Mucosa of descending colon (tissue), 3 donors: ENCODE data around the gene LRRC37A. TPM values are rescaled to one million over a fixed set of nuclear protein-coding genes. Genes with fewer than 3 reads are reported as not detected.
"Not testable (repeated sequence)": the region's sequence is repeated elsewhere in the genome, so short reads cannot be mapped to it uniquely, and the experiment has no call there.

ENCODE experiments used
- ATAC-seq: fragments of 200-7000 bp; cut with Tn5 transposase; one replicate; pipeline ENCODE4 v1.9.1; 2020; ENCODE audit warnings: mild to moderate bottlenecking, moderate library complexity
- DNase-seq, 3 donors: peaks; one replicate each; pipeline ENCODE4 v3.0.0-alpha.2; 2020
- H3K36me3 ChIP-seq: fragments of 200-600 bp; one replicate; pipeline ENCODE4 v1.8.0; 2021; ENCODE audit warnings: low read depth, mild to moderate bottlenecking
- H3K4me1 ChIP-seq: fragments of 200-600 bp; one replicate; pipeline ENCODE4 v1.8.0; 2021; ENCODE audit warnings: low read depth, mild to moderate bottlenecking
- H3K4me3 ChIP-seq: fragments of 200-600 bp; one replicate; pipeline ENCODE4 v1.8.0; 2021; ENCODE audit warnings: mild to moderate bottlenecking
- H3K9me3 ChIP-seq: fragments of 200-600 bp; one replicate; pipeline ENCODE4 v1.8.0; 2021; ENCODE audit warnings: mild to moderate bottlenecking
- intact Hi-C, 2 donors: fragments of 100-400 bp; cut with DNase I in 1 of 2; cut with micrococcal nuclease in 1 of 2; formaldehyde crosslinking; loops; one replicate each; pipeline versions ENCODE4 v1.11.0 to v1.11.1; 2022; cut with DNase I, micrococcal nuclease
- long read RNA-seq, 2 donors: library from polyadenylated mRNA; unstranded; transcript quantifications; one replicate each; pipeline ENCODE4 v2.0.0, GENCODE V29; 2019 to 2021
- total RNA-seq, 3 donors: library from RNA; stranded (reverse); fragmentation: NEBNext Ultra II Directional in 2 of 3; extraction: Animal tissue kit (Norgen Biotek cat#: 25700) in 2 of 3; gene quantifications; one replicate each; pipeline versions ENCODE4 v1.2.1 to v1.2.4, GENCODE V29; 2021 to 2023
- TF ChIP-seq, protein P1 (sequence below): fragments of 200-600 bp; IDR thresholded peaks from one replicate; pipeline ENCODE4 v1.8.0; 2022; ENCODE audit warnings: antibody characterized with exemption, mild to moderate bottlenecking
- donor health status: DM: no; HTN: no; CAD: no; lungs with moderate emphysema.
- donor health status: DM: no; HTN: no; CAD: no.
- donor health status: DM: no; HTN: yes; CAD: no.

Gene LRRC37A
- total RNA-seq: 1 to 10 TPM; 2.9 to 6.5 (median 3.1) TPM
- long read RNA-seq, donor 1: 0 reads
- long read RNA-seq, donor 2: 0 reads

- ATAC-seq, H3K4me3 ChIP-seq: not testable (repeated sequence)
Measured at GRCh38 chr17:46294831-46295230, at the start of gene LRRC37A. Gene LRRC37A, plus strand, starts transcription at chr17:46295131. Its CDS starts 3 bp downstream, at chr17:46295134.

DNA sequence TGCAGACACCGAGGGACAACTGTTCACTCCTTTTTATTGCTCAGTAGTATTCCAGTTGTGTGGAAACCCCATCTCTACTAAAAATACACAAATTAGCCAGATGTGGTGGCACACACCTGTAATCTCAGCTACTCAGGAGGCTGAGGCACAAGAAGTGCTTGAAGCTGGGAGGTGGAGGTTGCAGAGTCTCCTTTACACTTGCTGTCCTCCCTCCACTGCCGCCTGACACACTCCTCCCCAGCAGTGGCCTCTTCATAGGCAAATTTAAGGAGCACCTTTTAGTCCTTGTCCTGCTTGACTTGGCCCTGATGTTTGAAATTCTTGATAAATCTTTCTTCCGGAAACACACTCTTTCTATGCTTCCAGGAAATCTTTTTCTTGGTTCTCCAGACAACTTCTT, 45.8 kb upstream of the LRRC37A start:
- intact Hi-C loops, H3K4me1 ChIP-seq, H3K4me3 ChIP-seq, DNase-seq, ATAC-seq, H3K36me3 ChIP-seq, H3K9me3 ChIP-seq: not testable (repeated sequence)

More at GRCh38 chr17:46294831-46295230, at the start of gene LRRC37A:
- H3K4me1 ChIP-seq, H3K36me3 ChIP-seq, intact Hi-C loops, DNase-seq, H3K9me3 ChIP-seq: not testable (repeated sequence)

DNA sequence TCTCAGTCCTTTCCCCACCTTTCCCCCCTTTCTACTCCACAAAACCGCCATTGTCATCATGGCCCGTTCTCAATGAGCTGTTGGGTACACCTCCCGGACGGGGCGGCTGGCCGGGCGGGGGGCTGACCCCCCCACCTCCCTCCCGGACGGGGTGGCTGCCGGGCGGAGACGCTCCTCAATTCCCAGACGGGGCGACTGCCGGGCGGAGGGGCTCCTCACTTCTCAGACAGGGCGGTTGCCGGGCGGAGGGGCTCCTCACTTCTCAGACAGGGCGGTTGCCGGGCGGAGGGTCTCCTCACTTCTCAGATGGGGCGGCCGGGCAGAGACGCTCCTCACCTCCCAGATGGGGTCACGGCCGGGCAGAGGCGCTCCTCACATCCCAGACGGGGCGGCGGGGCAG, 42.1 kb upstream of the LRRC37A start:
- H3K36me3 ChIP-seq, DNase-seq, H3K4me3 ChIP-seq, intact Hi-C loops, H3K4me1 ChIP-seq, H3K9me3 ChIP-seq, ATAC-seq: not testable (repeated sequence)

DNA sequence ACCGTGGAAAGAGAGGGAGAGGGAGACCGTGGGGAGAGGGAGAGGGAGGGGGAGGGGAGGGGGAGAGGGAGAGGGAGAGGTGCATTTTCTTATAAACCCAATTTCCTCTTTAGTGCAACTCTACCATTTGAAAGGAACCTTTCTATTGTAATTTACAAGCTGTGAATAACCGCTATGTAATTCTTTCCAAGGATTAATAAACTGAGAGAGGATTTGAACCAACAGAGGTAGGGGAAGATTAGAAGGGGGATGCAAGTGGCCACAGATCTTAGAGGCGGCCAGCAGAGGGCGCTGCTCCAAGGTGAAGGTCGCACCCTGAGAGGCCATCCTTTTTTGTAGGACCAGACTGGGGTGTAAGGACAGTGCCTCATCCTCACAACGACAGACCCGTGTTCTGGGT, 41.2 kb upstream of the LRRC37A start:
- peak; percentile 66 to 86 (median 77) for DNase-seq
- TF ChIP-seq, protein P1, sequence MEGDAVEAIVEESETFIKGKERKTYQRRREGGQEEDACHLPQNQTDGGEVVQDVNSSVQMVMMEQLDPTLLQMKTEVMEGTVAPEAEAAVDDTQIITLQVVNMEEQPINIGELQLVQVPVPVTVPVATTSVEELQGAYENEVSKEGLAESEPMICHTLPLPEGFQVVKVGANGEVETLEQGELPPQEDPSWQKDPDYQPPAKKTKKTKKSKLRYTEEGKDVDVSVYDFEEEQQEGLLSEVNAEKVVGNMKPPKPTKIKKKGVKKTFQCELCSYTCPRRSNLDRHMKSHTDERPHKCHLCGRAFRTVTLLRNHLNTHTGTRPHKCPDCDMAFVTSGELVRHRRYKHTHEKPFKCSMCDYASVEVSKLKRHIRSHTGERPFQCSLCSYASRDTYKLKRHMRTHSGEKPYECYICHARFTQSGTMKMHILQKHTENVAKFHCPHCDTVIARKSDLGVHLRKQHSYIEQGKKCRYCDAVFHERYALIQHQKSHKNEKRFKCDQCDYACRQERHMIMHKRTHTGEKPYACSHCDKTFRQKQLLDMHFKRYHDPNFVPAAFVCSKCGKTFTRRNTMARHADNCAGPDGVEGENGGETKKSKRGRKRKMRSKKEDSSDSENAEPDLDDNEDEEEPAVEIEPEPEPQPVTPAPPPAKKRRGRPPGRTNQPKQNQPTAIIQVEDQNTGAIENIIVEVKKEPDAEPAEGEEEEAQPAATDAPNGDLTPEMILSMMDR: peak; percentile 52
- H3K4me3 ChIP-seq, intact Hi-C loops, H3K4me1 ChIP-seq, H3K9me3 ChIP-seq, H3K36me3 ChIP-seq: not testable (repeated sequence)
- ATAC-seq: peak; percentile 95

DNA sequence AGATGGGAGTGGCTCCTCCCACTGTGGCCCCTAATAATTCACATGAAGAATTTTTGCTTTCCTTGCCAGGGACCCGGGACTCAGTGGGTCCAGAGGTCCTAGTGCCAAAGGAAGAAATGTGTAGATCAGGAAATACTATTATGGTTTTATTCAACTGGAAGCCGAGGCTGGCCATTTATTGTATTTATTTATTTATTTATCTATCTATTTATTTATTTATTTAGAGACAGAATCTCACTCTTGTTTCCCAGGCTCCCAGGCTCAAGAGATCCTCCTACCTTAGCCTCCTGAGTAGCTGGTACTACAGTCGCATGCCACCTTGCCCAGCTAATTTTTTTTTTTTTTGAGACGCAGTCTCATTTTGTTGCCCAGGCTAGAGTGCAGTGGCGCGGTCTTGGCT, 40.7 kb upstream of the LRRC37A start:
- H3K36me3 ChIP-seq, intact Hi-C loops, H3K9me3 ChIP-seq, H3K4me3 ChIP-seq, H3K4me1 ChIP-seq, DNase-seq, ATAC-seq: not testable (repeated sequence)

DNA sequence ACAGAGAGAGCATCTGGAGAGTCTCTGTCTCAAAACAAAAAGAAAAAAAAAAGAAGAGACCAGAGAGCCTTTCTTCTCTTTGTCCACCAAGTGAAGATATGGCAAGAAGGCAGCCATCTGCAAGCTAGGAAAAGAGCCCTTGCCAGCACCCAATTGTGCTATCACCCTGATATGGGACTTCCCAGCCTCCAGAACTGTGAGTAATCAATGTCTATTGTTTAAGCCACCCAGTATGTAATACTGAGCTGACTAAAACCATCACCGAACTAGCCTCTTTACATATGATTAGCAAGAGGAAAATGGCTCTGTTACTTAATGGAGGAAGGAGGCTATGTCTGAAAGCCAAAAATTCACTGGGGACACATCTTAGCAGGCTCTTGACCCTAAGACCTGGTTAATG, 38.6 kb upstream of the LRRC37A start:
- ATAC-seq, DNase-seq, H3K4me1 ChIP-seq, H3K36me3 ChIP-seq, H3K4me3 ChIP-seq, intact Hi-C loops, H3K9me3 ChIP-seq: not testable (repeated sequence)

GRCh38 chr17:46259845-46260661, 34.9 kb upstream of the LRRC37A start:
- intact Hi-C loops: loop anchor here in 1 of 2 donors (10.0 kb wide), 1 partner anchor 675 kb away; no protein-coding TSS in a partner anchor
- not testable (repeated sequence) for H3K4me1 ChIP-seq, H3K9me3 ChIP-seq, H3K36me3 ChIP-seq, H3K4me3 ChIP-seq
- ATAC-seq (peak; percentile 76), DNase-seq (peak; percentile 21 to 59 (median 43))

- ATAC-seq (no peak), DNase-seq (peak in 1 of 3 donors; percentile 41)
- no peaks in the 10 kb centered on the region for H3K9me3 ChIP-seq
- no peaks in the 10 kb centered on the region for H3K4me1 ChIP-seq
- TF ChIP-seq, protein P1: no peak
- no peak overlapping the region for H3K4me3 ChIP-seq
- intact Hi-C loops: loop anchor here in 1 of 2 donors (10.0 kb wide), 1 partner anchor 677 kb away; no protein-coding TSS in a partner anchor
- H3K36me3 ChIP-seq: no peaks in the 10 kb centered on the region
Measured at GRCh38 chr17:46262271-46262670, 32.7 kb upstream of the LRRC37A start.
